K562 (cell line): ENCODE measurements around the gene MADCAM1. TPM values are rescaled to one million over a fixed set of nuclear protein-coding genes. Genes with fewer than 3 reads are reported as not detected.

Source experiments
- EHMT2 ChIP-seq: fragments of 450-650 bp; IDR thresholded peaks from 2 replicates; pipeline ENCODE4 v1.6.1; 2018; ENCODE audit warnings: antibody characterized with exemption
- KAT2B ChIP-seq: IDR thresholded peaks from one replicate; pipeline ENCODE4 v1.6.1; 2012; ENCODE audit warnings: low read depth, mild to moderate bottlenecking, control low read depth, inconsistent platforms, low read length, moderate library complexity
- MEF2A ChIP-seq: IDR thresholded peaks from 2 replicates; pipeline ENCODE4 v1.6.1; 2011; ENCODE audit warnings: low read depth, mild to moderate bottlenecking, low read length, moderate library complexity; ENCODE audit not compliant: control insufficient read depth
- MYC ChIP-seq, 2 experiments: fragments of 250-450 bp in 1 of 2; sonication (Bioruptor Pico) in 1 of 2; IDR thresholded peaks; 2 replicates each; pipeline versions ENCODE4 v1.5.1 to v1.6.1; 2012 to 2021; ENCODE audit warnings: low read depth in 2 of 2, borderline replicate concordance in 1 of 2, improper control_type of control experiment in 1 of 2, low read length in 1 of 2, mild to moderate bottlenecking in 1 of 2, moderate library complexity in 1 of 2
- NFATC3 ChIP-seq: fragments of 450-650 bp; IDR thresholded peaks from 2 replicates; pipeline ENCODE4 v1.6.1; 2017; ENCODE audit warnings: mild to moderate bottlenecking
- POLR2AphosphoS5 ChIP-seq: IDR thresholded peaks from 2 replicates; pipeline ENCODE4 v1.6.1; 2011; ENCODE audit warnings: mild to moderate bottlenecking, low read depth, low read length, moderate library complexity; ENCODE audit not compliant: control insufficient read depth, insufficient read depth
- POLR2G ChIP-seq: fragments of 200-400 bp; formaldehyde crosslinking; IDR thresholded peaks from 2 replicates; pipeline ENCODE4 v1.6.1; 2017; ENCODE audit warnings: low read depth, mild to moderate bottlenecking, antibody characterized with exemption, low read length, moderate library complexity
- RBM39 ChIP-seq: fragments of 200-400 bp; formaldehyde crosslinking; optimal IDR thresholded peaks from 2 replicates; pipeline ENCODE3; 2018; ENCODE audit warnings: low read depth, low read length
- RERE ChIP-seq: sonication (generic); formaldehyde crosslinking; IDR thresholded peaks from 2 replicates; pipeline ENCODE4 v1.8.0; 2023; ENCODE audit warnings: missing genetic modification reagents, mild to moderate bottlenecking, borderline replicate concordance
- RNF2 ChIP-seq: sonication (generic); IDR thresholded peaks from 2 replicates; pipeline ENCODE4 v1.6.1; 2016
- SRF ChIP-seq, 2 experiments: fragments of 250-450, 450-650 bp in 1 of 2; sonication (Bioruptor Pico) in 1 of 2; sonication (generic) in 1 of 2; formaldehyde crosslinking; IDR thresholded peaks; 2 replicates each; pipeline versions ENCODE4 v1.5.0 to v1.5.1; 2020 to 2022; ENCODE audit warnings: mild to moderate bottlenecking in 1 of 2, missing genetic modification reagents in 1 of 2
- SRSF3 ChIP-seq: fragments of 200-400 bp; formaldehyde crosslinking; IDR thresholded peaks from 2 replicates; pipeline ENCODE4 v1.6.1; 2016; ENCODE audit warnings: mild to moderate bottlenecking, low read length, moderate library complexity; ENCODE audit not compliant: insufficient read depth
- TRIM25 ChIP-seq: fragments of 450-650 bp; IDR thresholded peaks from 2 replicates; pipeline ENCODE4 v1.7.0; 2016; ENCODE audit warnings: borderline replicate concordance
- U2AF1 ChIP-seq: fragments of 200-400 bp; formaldehyde crosslinking; optimal IDR thresholded peaks from 2 replicates; pipeline ENCODE3; 2017; ENCODE audit warnings: mild to moderate bottlenecking, low read depth, low read length, moderate library complexity
- ZBTB1 ChIP-seq: sonication (generic); formaldehyde crosslinking; IDR thresholded peaks from 2 replicates; pipeline ENCODE4 v1.8.1; 2023; ENCODE audit warnings: missing genetic modification reagents, low read depth, mild to moderate bottlenecking, borderline replicate concordance
- ZKSCAN1 ChIP-seq: fragments of 150-350 bp; IDR thresholded peaks from 2 replicates; pipeline ENCODE4 v1.6.1; 2016; ENCODE audit warnings: low read depth, low read length
- ZNF12 ChIP-seq: sonication (generic); formaldehyde crosslinking; IDR thresholded peaks from 2 replicates; pipeline ENCODE4 v1.4.0; 2020; ENCODE audit warnings: mild to moderate bottlenecking, missing genetic modification reagents
- ZNF766 ChIP-seq: fragments of 200-800 bp; sonication (Bioruptor generic); conservative IDR thresholded peaks from 2 replicates; pipeline ENCODE4 v1.6.1; 2016; ENCODE audit warnings: missing genetic modification characterization, missing compliant biosample characterization
- ZSCAN29 ChIP-seq: fragments of 450-650 bp; IDR thresholded peaks from 2 replicates; pipeline ENCODE4 v1.6.1; 2017
- polyA plus RNA-seq, 8 experiments: library from polyadenylated mRNA; depleted of rRNA in 4 of 8; stranded (reverse) in 5 of 8; unstranded in 3 of 8; fragments of >200 nt; fragmentation: Nextera tagmentation in 2 of 8; fragmentation: Illumina TruSeq in 1 of 8; extraction: Ambion mirVana in 2 of 8; extraction: Trizol in 1 of 8; gene quantifications; 2 replicates each; pipeline versions ENCODE4 v1.2.1 to v1.2.3, GENCODE V29; 2011 to 2014; ENCODE audit warnings: inconsistent platforms in 1 of 8, missing spikeins in 1 of 8
- total RNA-seq, 7 experiments: library from RNA; depleted of rRNA in 6 of 7; stranded (reverse); fragments of >200 nt in 6 of 7; fragmentation: Illumina TruSeq in 2 of 7; extraction: Trizol in 2 of 7; gene quantifications; 2 replicates each; pipeline versions ENCODE4 v1.2.1 to v1.2.3, GENCODE V29; 2011 to 2021; ENCODE audit warnings: low replicate concordance in 1 of 7

Gene MADCAM1
- total and polyA plus RNA-seq, 9 of the 15 experiments (the other 6 are each of a cell fraction or from before 2014, with no cell fraction given), result 0.09 to 0.36 (median 0.09) TPM; not detected in 6

GRCh38 chr19:488505-489417 lies 7.5 kb upstream of the MADCAM1 start (continued):
- no peak for TF ChIP-seq MEF2A
- TF ChIP-seq SRSF3, result peak; percentile 60; the same call in 1 of the 2 replicates
- TF ChIP-seq ZBTB1 (CRISPR knock-in tag), result peak; percentile 98
- TF ChIP-seq KAT2B, result peak; percentile 40
- TF ChIP-seq ZNF12 (CRISPR knock-in tag), result no peak
- TF ChIP-seq RERE (CRISPR knock-in tag), result 0 out of 2 replicates have a peak, but pooled peaks have one; percentile 40
- peak; percentile 78; the same call in 1 of the 2 replicates for TF ChIP-seq ZNF766
- no peak; a peak in 1 of 4 replicates for TF ChIP-seq SRF (CRISPR knock-in tag; IDR thresholded peaks at IDR 0.05)
- TF ChIP-seq TRIM25, result no peak
- peak; percentile 20 for TF ChIP-seq U2AF1
- no peak for TF ChIP-seq RNF2
- no peak for TF ChIP-seq NFATC3
- TF ChIP-seq EHMT2, result no peak
- TF ChIP-seq POLR2AphosphoS5, result peak; percentile 74
- peak; percentile 47; the same call in 1 of the 2 replicates for TF ChIP-seq ZKSCAN1
- TF ChIP-seq MYC (IDR thresholded peaks at IDR 0.05; ENCODE audit: low read depth, low read length), result peak; percentile 82
- TF ChIP-seq MYC (CRISPR knock-in tag; IDR thresholded peaks at IDR 0.05; ENCODE audit: borderline replicate concordance, low read depth), result no peak
- 0 out of 2 replicates have a peak, but pooled peaks have one; percentile 23 for TF ChIP-seq ZSCAN29
- no peak for TF ChIP-seq RBM39
- TF ChIP-seq POLR2G, result peak; percentile 94
